Hippocampal formation (tissue), 2 donors: ENCODE measurements around the gene PORCN.

Source experiments
- DNase-seq, 2 donors: peaks; one replicate each; lab custom pipeline; 2025; lab: John Stamatoyannopoulos, UW

Gene PORCN

GRCh38 chrX:48476919-48477318 lies 31.9 kb upstream of the PORCN start:
- DNase-seq = no peak

- DNase-seq = no peak
These were observed 30.6 kb upstream of the PORCN start for GRCh38 chrX:48477960-48478755.

- DNase-seq = no peak
These were observed 30.0 kb upstream of the PORCN start for GRCh38 chrX:48478806-48479205.

GRCh38 chrX:48480142-48480541 lies 28.6 kb upstream of the PORCN start:
- DNase-seq = no peak

- no peak for DNase-seq
These were observed 28.2 kb upstream of the PORCN start for GRCh38 chrX:48480583-48480982.

- DNase-seq = no peak
These were observed 26.3 kb upstream of the PORCN start for GRCh38 chrX:48482526-48482925.

- no peak for DNase-seq
These were observed 21.4 kb upstream of the PORCN start for GRCh38 chrX:48487362-48487798.

- no peak for DNase-seq
These were observed 20.8 kb upstream of the PORCN start for GRCh38 chrX:48488034-48488433.

GRCh38 chrX:48489296-48489695 lies 19.5 kb upstream of the PORCN start:
- no peak for DNase-seq

GRCh38 chrX:48489892-48490291 lies 18.9 kb upstream of the PORCN start:
- no peak for DNase-seq

- no peak for DNase-seq
These were observed 18.1 kb upstream of the PORCN start for GRCh38 chrX:48490661-48491060.

GRCh38 chrX:48491809-48492208 lies 17.0 kb upstream of the PORCN start:
- DNase-seq = no peak

- DNase-seq = no peak
These were observed 16.4 kb upstream of the PORCN start for GRCh38 chrX:48492293-48492910.

- peak in 1 of 2 donors; percentile 15 for DNase-seq
These were observed 14.9 kb upstream of the PORCN start for GRCh38 chrX:48493890-48494364.

- no peak for DNase-seq
These were observed 12.1 kb upstream of the PORCN start for GRCh38 chrX:48496660-48497059.

GRCh38 chrX:48497871-48498270 lies 10.9 kb upstream of the PORCN start:
- DNase-seq = no peak

GRCh38 chrX:48498374-48498809 lies 10.4 kb upstream of the PORCN start:
- DNase-seq = no peak

- no peak for DNase-seq
These were observed 4.5 kb upstream of the PORCN start for GRCh38 chrX:48504261-48504660.

- no peak for DNase-seq
These were observed 3.3 kb upstream of the PORCN start for GRCh38 chrX:48505481-48505880.

- DNase-seq = no peak
These were observed 1.5 kb upstream of the PORCN start for GRCh38 chrX:48507246-48507645.

- no peak for DNase-seq
These were observed 426 bp downstream of the PORCN start for GRCh38 chrX:48509245-48509590.

GRCh38 chrX:48509619-48510018 lies 827 bp downstream of the PORCN start:
- DNase-seq = no peak

- no peak for DNase-seq
These were observed 2.8 kb downstream of the PORCN start for GRCh38 chrX:48511560-48511959.
